GM12892 (cell line): ENCODE measurements around the gene SPOCK2.

Source experiments
- DNase-seq: peaks from one replicate; pipeline ENCODE4 v3.0.0; 2011; ENCODE audit not compliant: insufficient read length
- FAIRE-seq: peaks from 2 replicates; lab custom pipeline; 2011; peaks lifted over from hg19 to GRCh38; lab: Jason Lieb, UNC
- POLR2A ChIP-seq: IDR thresholded peaks from 2 replicates; pipeline ENCODE4 v1.6.1; 2011; ENCODE audit warnings: low read depth, low read length, control low read depth
- POLR2AphosphoS5 ChIP-seq: IDR thresholded peaks from 2 replicates; pipeline ENCODE4 v1.6.1; 2011; ENCODE audit warnings: low read depth, low read length, control low read depth
- TAF1 ChIP-seq: IDR thresholded peaks from 2 replicates; pipeline ENCODE4 v1.6.1; 2011; ENCODE audit warnings: low read depth, mild to moderate bottlenecking, control low read depth, low read length, borderline replicate concordance

Gene SPOCK2

GRCh38 chr10:72062832-72063702 lies 25.3 kb downstream of the SPOCK2 start:
- TF ChIP-seq POLR2AphosphoS5: no peak
- no peak for TF ChIP-seq TAF1
- TF ChIP-seq POLR2A: no peak
- no peak for FAIRE-seq
- no peak for DNase-seq

GRCh38 chr10:72062382-72062781 lies 26.0 kb downstream of the SPOCK2 start:
- DNase-seq (no peak), FAIRE-seq (no peak)
- no peak for TF ChIP-seq POLR2AphosphoS5
- no peak for TF ChIP-seq TAF1
- no peak for TF ChIP-seq POLR2A

DNA sequence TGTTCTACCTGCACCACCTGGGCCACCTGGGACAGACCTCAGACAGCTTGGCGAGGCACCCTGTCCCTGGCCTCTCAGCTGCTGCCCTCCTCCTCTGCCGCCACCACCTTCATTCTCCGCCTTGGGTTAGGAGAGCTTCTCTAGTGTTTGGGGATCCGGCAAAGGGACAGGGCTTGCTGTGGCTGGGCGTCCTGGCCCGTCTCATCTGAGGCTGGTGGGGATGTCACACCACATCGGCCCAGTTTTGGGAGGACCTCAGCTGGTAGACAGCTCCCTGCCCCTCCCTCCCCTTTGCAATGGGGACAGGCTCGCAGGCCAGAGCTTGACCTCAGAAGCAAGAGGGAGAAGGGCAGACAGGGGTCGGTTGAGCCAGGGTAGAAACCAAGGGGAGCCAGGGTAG lies 26.4 kb downstream of the SPOCK2 start:
- no peak for DNase-seq
- TF ChIP-seq POLR2AphosphoS5 (no peak), TAF1 (no peak), POLR2A (no peak)
- FAIRE-seq: no peak

GRCh38 chr10:72061491-72061890 lies 26.9 kb downstream of the SPOCK2 start:
- TF ChIP-seq POLR2AphosphoS5 (no peak), POLR2A (no peak), TAF1 (no peak)
- no peak for FAIRE-seq
- DNase-seq: no peak

GRCh38 chr10:72059843-72060822 lies 28.2 kb downstream of the SPOCK2 start:
- DNase-seq (no peak), FAIRE-seq (no peak)
- no peak for TF ChIP-seq POLR2AphosphoS5
- no peak for TF ChIP-seq POLR2A
- TF ChIP-seq TAF1: no peak

DNA sequence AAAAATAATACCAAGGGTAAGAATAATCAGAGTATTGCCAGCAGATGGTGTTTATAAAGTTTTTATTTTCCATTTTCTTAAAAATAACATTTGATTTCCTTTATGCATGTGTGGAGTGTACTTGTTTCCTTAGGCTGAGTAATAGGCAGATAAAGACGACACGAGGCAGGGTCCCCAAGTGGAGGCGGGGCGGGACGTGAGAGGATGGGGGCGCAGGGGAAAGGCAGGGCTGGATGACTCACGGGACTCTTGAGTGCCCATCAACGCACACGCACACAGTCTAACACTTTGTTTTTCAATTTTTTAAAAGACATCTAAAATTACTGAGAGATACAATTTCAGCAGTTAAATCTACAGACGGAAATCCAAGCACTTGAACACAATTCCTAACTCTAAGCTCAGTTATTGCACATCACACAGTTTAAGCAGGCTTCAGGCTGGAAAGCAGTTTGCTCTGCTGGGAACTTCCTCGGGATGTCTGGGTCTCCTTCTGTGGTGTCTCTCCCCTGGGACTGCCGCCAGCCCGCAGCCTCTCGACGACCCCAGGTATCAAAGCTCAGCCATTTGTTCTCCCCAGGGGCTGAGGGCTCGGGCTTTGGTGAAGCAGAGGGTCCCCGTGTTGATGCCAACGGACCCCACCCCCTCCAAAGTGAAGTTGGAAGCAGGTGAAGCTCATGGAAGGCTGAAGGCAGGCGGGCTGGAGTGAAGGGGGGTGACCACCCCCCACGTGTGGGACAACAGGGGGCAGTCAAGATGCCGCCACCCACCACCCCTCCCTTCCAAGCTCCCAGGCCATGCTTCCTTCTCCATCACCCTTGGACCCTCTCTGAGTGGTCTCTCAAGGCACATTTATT lies 29.1 kb downstream of the SPOCK2 start:
- DNase-seq (no peak), FAIRE-seq (no peak)
- TF ChIP-seq POLR2A (no peak), TAF1 (no peak), POLR2AphosphoS5 (no peak)

DNA sequence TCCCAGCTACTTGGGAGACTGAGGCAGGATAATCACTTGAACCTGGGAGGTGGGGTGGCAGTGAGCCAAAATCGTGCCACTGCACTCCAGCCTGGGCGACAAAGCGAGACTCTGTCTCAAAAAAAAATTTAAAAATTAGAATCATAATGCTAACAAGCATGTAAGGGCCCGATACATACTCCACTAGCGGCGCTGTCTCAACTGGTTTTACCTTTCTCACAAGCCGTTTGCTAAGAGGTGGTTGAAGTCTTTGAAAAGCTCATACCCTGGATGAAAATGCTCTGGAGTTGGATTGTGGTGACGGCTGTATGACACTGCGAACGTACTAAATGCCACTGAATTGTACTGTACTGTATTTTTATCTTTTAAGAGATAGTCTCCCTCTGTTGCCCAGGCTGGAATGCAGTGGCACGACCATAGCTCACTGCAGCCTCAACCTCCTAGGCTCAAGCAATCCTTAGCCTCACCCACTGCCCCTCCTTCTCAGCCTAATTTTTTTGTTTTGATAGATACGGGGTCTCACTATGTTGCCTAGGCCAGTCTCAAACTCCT lies 29.9 kb downstream of the SPOCK2 start:
- TF ChIP-seq POLR2A (no peak), TAF1 (no peak), POLR2AphosphoS5 (no peak)
- DNase-seq (no peak), FAIRE-seq (no peak)

DNA sequence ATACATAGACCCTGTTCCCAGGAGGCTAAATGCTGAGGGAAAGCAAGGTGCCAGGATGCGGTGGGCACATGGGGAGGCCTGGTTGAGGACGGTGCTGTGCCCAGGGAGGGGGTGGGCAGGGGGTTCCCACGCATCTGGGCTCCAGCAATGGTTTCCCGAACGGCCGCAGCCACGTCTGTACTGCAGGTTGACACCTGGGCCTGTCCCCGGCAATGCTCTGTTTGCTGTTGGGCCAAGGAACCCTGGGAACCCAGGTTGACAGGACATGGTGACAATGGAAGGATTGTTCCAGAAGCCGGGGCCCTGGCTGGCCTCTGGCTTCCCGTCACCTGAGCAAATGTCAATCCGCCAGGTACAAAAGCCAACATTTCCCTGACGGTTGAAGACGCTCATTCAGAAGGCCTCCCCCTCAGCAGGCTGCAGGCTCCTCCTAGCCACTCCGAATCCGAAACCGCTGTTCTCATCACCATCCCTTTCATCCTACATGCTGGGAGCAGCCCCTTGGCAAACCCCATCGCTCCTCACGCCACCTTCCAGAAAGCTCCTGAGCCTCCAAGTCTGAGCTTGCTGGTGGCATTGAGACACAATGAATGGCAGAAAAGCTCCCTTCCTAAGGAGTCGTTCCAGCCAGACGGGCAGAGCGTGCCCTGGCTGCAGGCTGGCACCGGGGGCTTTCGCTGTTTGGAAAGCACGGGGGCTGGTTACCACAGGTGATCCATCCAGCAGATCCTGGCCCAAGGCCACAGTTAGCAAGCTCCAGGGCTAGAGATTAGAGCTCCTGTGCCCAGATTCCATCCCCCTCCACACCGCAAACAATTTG lies 31.2 kb downstream of the SPOCK2 start:
- no peak for FAIRE-seq
- TF ChIP-seq POLR2A (no peak), TAF1 (no peak), POLR2AphosphoS5 (no peak)
- no peak for DNase-seq

DNA sequence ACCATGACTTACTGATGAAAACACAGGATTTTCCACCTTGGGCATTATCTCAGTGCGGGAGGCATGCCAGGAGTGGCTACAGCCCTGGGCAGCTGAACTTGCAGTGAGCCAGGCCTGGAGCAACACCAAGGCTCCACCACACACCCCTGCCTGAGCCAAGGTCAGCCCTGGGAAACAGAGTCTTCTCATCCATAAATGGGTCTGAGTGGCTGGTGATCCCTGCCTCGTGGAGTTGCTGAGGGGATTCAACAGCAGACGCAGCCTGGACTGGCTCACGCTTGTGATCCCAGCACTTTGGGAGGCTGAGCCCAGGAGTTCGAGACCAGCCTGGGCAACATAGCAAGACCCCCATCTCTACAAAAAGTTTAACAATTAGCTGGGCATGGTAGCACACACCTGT lies 32.2 kb downstream of the SPOCK2 start:
- TF ChIP-seq TAF1: no peak
- TF ChIP-seq POLR2A: no peak
- TF ChIP-seq POLR2AphosphoS5: no peak
- DNase-seq: no peak
- no peak for FAIRE-seq
